Spinal cord (tissue), 10 donors: Measurements from ENCODE around the gene NFAT5. TPM values are rescaled to one million over a fixed set of nuclear protein-coding genes. Genes with fewer than 3 reads are reported as not detected.
"Not testable (repeated sequence)": the region's sequence is repeated elsewhere in the genome, so short reads cannot be mapped to it uniquely, and the experiment has no call there.

ENCODE experiments used
- DNase-seq, 6 donors: peaks; one replicate each; pipeline versions ENCODE4 v3.0.0 to v3.0.0-alpha.2; 2013 to 2015; ENCODE audit warnings: low spot score in 6 of 6, low read depth in 4 of 6
- H3K27ac ChIP-seq: one replicate; pipeline ENCODE4 v1.5.1; 2013; ENCODE audit warnings: low read depth, low read length, control low read depth
- H3K27me3 ChIP-seq: one replicate; pipeline ENCODE4 v1.6.1; 2013; ENCODE audit warnings: low read length; ENCODE audit not compliant: control insufficient read depth, insufficient read depth
- H3K36me3 ChIP-seq: one replicate; pipeline ENCODE4 v1.6.1; 2013; ENCODE audit warnings: low read length; ENCODE audit not compliant: control insufficient read depth, insufficient read depth
- H3K4me1 ChIP-seq: one replicate; pipeline ENCODE4 v1.6.1; 2013; ENCODE audit warnings: low read length; ENCODE audit not compliant: control insufficient read depth, insufficient read depth
- H3K4me3 ChIP-seq: one replicate; pipeline ENCODE4 v1.5.1; 2013; ENCODE audit warnings: low read depth, low read length, control low read depth
- H3K9me3 ChIP-seq: one replicate; pipeline ENCODE4 v1.6.1; 2013; ENCODE audit warnings: low read length; ENCODE audit not compliant: control insufficient read depth, insufficient read depth
- WGBS: methylation state at CpG from one replicate; pipeline ENCODE4 v1.1.5; 2013; ENCODE audit warnings: missing lambda C conversion rate; ENCODE audit not compliant: insufficient coverage; 5-methylcytosine and 5-hydroxymethylcytosine counted together
- polyA plus RNA-seq, 2 donors: library from polyadenylated mRNA; unstranded; fragments of 120-200 nt; gene quantifications; one replicate each; pipeline ENCODE4 v1.2.1, GENCODE V29; 2013; ENCODE audit not compliant: insufficient read length in 2 of 2
- total RNA-seq, 2 donors: library from RNA; depleted of rRNA in 1 of 2; stranded (reverse); fragments of 120-200 nt in 1 of 2; fragments of >200 nt in 1 of 2; gene quantifications; one replicate each; pipeline versions ENCODE4 v1.2.3 to v1.2.4, GENCODE V29; 2013 to 2014
- donor health status: healthy.

The NFAT5 gene
- total and polyA plus RNA-seq, 4 donors = 14.7 to 44.9 (median 26.4) TPM

DNA sequence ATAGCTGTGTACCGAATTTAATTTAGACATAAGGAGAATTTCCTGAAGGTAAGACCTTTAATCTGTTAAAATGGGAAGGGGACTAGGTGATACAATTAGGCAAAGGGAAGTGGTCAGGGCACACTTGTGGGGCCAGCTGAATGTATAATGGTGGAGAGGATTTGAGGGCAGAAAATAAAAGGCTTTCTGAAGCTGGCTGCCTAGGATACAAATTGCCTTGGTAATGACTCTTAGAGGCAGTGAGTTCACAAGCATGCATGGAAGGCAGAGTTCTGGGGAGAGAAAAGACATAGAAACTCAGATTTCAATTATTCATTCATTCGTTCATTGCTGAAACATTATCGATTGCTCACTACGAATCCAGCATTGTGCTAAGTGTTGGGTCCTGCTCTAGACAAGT is 12.4 kb upstream of the NFAT5 start:
- 60% methylated on average over 1 of the region's 4 CpGs for WGBS
- peak in 3 of 6 donors; percentile 15 to 45 (median 33) for DNase-seq
- Histone ChIP-seq H3K9me3 (no peaks in the 10 kb centered on the region), H3K4me3 (no peak overlapping the region), H3K27ac (no peak overlapping the region), H3K27me3 (no peaks in the 10 kb centered on the region), H3K36me3 (no peaks in the 10 kb centered on the region), H3K4me1 (peaks cover 4% of the 10 kb centered on the region)

DNA sequence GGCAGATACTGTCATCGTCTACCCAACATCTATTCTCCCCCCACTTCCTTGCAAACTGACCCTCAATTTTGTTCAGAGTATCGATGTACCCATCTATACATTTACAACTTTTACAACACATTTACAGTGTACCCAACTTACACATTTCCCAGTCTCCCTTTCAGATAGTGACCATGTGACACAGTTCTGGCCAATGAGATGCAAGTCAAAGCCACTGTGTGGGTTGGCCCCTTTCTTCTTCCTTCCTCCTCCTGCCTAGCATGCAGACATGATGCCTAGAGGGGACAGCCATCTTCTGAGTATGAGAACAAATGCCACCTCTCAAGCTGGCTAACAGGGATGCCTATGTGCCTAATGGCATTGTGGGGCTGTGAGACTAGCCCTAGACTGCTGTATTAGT is 11.3 kb upstream of the NFAT5 start:
- Histone ChIP-seq H3K36me3 (no peaks in the 10 kb centered on the region), H3K27ac (no peak overlapping the region), H3K9me3 (no peaks in the 10 kb centered on the region), H3K27me3 (no peaks in the 10 kb centered on the region), H3K4me1 (peaks cover 4% of the 10 kb centered on the region), H3K4me3 (no peak overlapping the region)
- DNase-seq = no peak
- WGBS = 100% methylated on average over 1 of the region's 2 CpGs

DNA sequence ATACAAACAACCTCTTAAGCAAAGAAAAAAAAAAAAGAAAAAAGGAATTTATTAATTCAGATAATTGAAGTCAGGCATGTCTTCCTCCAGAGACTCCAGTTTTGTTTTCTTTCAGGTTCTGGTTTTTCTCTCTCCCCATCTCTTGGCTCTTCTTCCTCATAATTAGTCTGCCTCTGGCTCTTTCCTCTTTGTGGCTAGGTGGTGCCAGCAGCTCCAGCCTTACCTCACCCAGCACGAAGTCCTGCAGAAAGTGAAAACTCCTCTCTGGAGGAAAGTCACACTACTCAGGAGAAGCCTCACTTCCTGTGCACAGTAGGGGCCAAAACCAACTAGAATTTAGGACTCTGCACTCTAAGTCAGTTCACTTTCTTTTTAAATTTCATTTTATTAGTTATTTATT is 10.3 kb upstream of the NFAT5 start:
- Histone ChIP-seq H3K4me1 (peaks cover 4% of the 10 kb centered on the region), H3K27me3 (no peaks in the 10 kb centered on the region), H3K27ac (no peak overlapping the region), H3K4me3 (no peak overlapping the region), H3K36me3 (no peaks in the 10 kb centered on the region), H3K9me3 (no peaks in the 10 kb centered on the region)
- WGBS = 40% methylated on average over 1 of the region's 1 CpG
- no peak for DNase-seq

DNA sequence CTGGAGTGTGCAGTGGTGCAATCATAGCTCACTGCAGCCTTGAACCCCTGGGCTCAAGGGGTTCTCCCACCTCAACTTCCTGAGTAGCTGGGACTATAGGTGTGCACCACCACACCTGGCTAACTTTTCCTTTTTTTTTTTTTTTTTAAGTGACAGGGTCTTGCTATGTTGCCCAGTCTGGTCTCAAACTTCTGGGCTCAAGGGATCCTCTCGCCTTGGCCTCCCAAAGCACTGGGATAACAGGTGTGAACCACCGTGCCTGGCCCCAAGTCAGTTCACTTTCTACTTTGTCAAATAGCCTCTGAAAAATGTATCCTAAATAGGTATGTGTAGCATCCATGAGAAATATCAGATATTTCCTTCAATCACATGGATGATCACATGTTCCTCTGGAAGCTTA is 9.9 kb upstream of the NFAT5 start:
- no peak overlapping the region for H3K4me3 ChIP-seq
- DNase-seq = no peak
- peaks cover 4% of the 10 kb centered on the region for H3K4me1 ChIP-seq
- H3K9me3 ChIP-seq = no peaks in the 10 kb centered on the region
- H3K27me3 ChIP-seq = no peaks in the 10 kb centered on the region
- no peaks in the 10 kb centered on the region for H3K36me3 ChIP-seq
- WGBS = no CpG with 5 or more reads among the region's 2 CpGs
- no peak overlapping the region for H3K27ac ChIP-seq

DNA sequence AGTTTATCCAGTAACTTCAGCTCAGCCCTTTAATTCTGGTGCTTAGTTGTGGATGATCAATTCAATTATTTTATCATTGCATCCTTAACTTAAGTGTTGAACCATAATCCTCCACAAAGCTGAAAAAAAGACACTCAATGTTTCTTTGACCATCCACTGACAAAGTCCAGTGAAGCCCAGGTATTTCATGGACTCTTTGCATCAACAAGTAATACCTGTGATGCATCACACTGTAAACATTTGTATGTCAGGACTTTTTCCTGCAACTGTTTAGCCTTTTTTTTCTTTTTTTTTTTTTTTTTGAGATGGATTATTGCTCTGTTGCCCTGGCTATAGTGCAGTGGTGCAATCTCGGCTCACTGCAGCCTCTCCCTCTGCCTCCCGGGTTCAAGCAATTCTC is 6.6 kb upstream of the NFAT5 start:
- no peaks in the 10 kb centered on the region for H3K27me3 ChIP-seq
- WGBS = 100% methylated on average over 2 of the region's 2 CpGs
- H3K9me3 ChIP-seq = no peaks in the 10 kb centered on the region
- H3K4me3 ChIP-seq = no peak overlapping the region
- no peak overlapping the region for H3K27ac ChIP-seq
- no peak for DNase-seq
- H3K4me1 ChIP-seq = no peaks in the 10 kb centered on the region
- no peaks in the 10 kb centered on the region for H3K36me3 ChIP-seq

DNA sequence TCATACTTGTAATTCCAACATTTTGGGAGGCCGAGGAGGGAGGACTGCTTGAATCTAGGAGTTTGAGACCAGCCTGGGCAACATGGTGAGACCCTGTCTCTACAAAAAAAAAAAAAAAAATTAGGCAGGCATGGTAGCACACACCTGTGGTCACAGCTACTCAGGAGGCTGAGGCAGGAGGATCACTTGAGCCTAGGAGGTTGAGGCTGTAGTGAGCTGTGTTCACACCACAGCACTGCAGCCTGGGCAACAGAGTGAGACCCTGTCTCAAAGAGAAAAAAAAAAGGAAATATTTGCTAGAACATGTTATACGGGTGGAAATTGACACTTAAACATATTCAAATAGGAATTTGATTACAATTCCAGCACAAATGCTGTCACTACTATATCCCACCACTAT is 4.4 kb upstream of the NFAT5 start:
- H3K9me3 ChIP-seq, DNase-seq, H3K36me3 ChIP-seq, H3K4me1 ChIP-seq, H3K27ac ChIP-seq, H3K4me3 ChIP-seq, H3K27me3 ChIP-seq: not testable (repeated sequence)
- no CpG with 5 or more reads among the region's 2 CpGs for WGBS

DNA sequence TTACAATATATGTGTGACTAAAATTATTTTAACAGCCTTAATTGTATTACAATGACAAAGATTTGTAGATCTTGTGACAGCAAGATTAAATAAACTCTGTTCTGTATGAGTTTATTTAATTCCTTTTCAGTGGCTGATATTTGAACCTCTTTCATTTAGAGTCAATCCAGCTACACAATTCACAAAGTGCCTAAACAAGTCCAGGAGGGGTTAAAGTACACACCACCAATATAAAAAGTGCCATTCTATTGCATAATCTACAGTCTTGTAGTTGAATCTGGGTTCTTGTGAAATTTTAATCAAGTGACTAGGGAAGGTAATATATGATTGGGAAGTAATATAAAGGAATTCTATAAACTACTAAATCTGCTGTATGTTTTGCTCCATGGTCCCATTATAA is 3.9 kb upstream of the NFAT5 start:
- Histone ChIP-seq H3K27me3 (no peaks in the 10 kb centered on the region), H3K4me3 (no peak overlapping the region), H3K36me3 (no peaks in the 10 kb centered on the region), H3K27ac (no peak overlapping the region), H3K4me1 (no peaks in the 10 kb centered on the region), H3K9me3 (no peaks in the 10 kb centered on the region)
- no peak for DNase-seq

DNA sequence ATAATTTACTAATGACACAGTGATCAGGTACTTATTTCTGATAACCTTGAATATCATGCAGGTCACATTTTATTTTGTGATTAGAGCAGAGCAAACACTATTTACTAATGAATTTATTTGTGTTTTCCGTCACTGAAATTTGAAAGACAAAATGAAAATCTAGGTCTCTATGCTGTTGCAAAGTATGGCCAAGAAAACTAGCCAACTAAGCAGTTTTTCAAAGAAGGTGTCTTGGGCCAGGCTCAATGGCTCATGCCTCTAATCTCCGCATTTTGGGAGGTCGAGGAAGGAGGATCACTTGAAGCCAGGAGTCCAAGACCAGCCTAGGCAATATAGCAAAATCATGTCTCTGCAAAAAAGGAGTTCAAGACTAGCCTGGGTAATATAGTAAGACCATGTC is 3.0 kb upstream of the NFAT5 start:
- Histone ChIP-seq H3K4me1 (peaks cover 2% of the 10 kb centered on the region), H3K27me3 (no peaks in the 10 kb centered on the region), H3K4me3 (no peak overlapping the region), H3K9me3 (no peaks in the 10 kb centered on the region), H3K27ac (no peak overlapping the region), H3K36me3 (no peaks in the 10 kb centered on the region)
- WGBS = 100% methylated on average over 2 of the region's 3 CpGs
- no peak for DNase-seq

DNA sequence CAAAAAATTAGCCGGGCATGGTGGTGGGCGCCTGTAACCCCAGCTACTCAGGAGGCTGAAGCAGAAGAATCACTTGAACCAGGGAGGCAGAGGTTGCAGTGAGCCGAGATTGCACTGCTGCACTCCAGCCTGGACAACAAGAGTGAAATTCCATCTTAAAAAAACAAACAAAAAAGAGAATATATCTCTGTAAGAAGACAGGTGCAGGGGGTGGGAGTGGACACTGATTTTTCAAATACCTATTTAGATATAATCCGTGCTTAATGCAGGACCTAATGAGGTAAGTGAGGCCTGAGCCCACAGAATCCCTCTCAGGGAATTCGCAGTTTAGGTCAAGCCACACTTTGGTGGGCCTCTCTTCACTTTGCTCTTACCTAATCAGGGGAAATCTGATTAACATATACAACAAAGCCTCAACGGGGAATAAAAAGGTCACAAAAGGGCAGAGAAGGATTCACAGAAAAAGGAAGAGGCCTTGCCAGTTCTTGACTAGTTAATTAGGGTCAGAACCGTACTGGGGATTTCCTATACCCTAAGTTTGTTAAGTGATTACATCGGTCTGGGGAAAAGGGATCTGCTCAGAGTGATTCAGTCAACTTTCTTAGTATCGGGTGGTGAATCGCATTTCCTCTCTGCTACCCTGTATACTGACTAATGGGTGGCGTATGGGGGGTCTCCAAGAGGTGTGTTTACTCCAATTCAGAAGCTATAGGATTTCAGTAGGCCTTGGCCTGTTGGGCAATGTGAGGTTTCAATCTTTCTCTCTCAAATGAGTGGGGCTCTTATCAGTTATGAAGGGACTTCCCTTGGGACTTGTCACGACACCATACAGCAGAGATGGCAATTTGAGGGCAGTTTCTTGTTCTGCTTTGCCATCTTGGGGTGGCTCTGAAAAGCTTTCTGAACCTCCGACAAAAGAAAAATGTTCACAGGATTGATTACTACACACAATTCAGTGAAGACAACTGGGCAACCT is 1.9 kb upstream of the NFAT5 start:
- H3K27ac ChIP-seq = no peak overlapping the region

More for the DNA sequence above, 1.9 kb upstream of the NFAT5 start:
- WGBS = 40% methylated on average over 1 of the region's 13 CpGs
- no peaks in the 10 kb centered on the region for H3K27me3 ChIP-seq
- peaks cover 5% of the 10 kb centered on the region for H3K4me1 ChIP-seq
- H3K4me3 ChIP-seq = no peak overlapping the region
- no peaks in the 10 kb centered on the region for H3K36me3 ChIP-seq
- peak in 1 of 6 donors; percentile 5 for DNase-seq
- H3K9me3 ChIP-seq = no peaks in the 10 kb centered on the region
